Colonic mucosa (tissue), 4 donors: ENCODE results near the gene FCMR. TPM values are rescaled to one million over a fixed set of nuclear protein-coding genes. Genes with fewer than 3 reads are reported as not detected.

ENCODE experiments used
- DNase-seq: peaks from one replicate; pipeline ENCODE4 v3.0.0-alpha.2; 2020
- H3K27ac ChIP-seq: fragments of 200-600 bp; one replicate; pipeline ENCODE4 v1.8.0; 2021
- H3K27me3 ChIP-seq: fragments of 200-600 bp; one replicate; pipeline ENCODE4 v1.8.0; 2021
- H3K36me3 ChIP-seq: fragments of 200-600 bp; one replicate; pipeline ENCODE4 v1.8.0; 2021
- H3K4me1 ChIP-seq: fragments of 200-600 bp; one replicate; pipeline ENCODE4 v1.8.0; 2021; ENCODE audit warnings: mild to moderate bottlenecking
- H3K4me3 ChIP-seq: fragments of 200-600 bp; one replicate; pipeline ENCODE4 v1.8.0; 2021
- H3K9ac ChIP-seq, 2 donors: one replicate each; pipeline ENCODE4 v1.7.0; 2013; ENCODE audit warnings: control low read depth in 2 of 2, low read depth in 2 of 2, low read length in 2 of 2
- H3K9me3 ChIP-seq: fragments of 200-600 bp; one replicate; pipeline ENCODE4 v1.8.0; 2021
- intact Hi-C: fragments of 100-400 bp; cut with DNase I; formaldehyde crosslinking; loops from one replicate; pipeline ENCODE4 v1.14.1; 2022
- total RNA-seq, 2 donors: library from RNA; stranded (reverse); fragmentation: NEBNext Ultra II Directional in 1 of 2; extraction: Animal tissue kit (Norgen Biotek cat#: 25700) in 1 of 2; gene quantifications; one replicate each; pipeline ENCODE4 v1.2.1, GENCODE V29; 2021
- TF ChIP-seq, protein P1 (sequence below): fragments of 200-600 bp; IDR thresholded peaks from one replicate; pipeline ENCODE4 v1.8.0; 2022; ENCODE audit warnings: antibody characterized with exemption, mild to moderate bottlenecking
- donor health status: healthy.
- donor health status: DM: no; HTN: no; CAD: no.
- donor health status: DM: no; HTN: no; CAD: no.

Gene FCMR
- total RNA-seq, 2 donors from 2014 or later = 2.3 to 2.7 TPM

DNA sequence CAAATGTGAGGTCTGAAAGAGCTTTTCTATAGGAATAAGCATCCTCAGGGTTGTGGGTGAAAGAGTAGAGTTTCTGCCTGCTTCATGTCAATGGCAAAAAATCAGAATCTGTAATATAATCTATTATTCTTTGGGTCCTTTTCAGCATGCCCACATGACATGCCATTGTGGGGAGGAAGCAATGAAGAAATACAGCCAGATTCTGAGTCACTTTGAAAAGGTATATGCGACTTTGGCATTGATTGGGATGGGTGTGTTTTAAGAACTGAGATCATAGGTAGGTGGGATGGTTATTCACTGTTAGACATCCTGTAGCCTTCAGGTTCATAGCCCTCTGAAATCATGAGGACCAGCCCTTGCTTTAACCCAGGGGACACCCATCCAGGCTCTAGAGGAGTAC lies 54.5 kb downstream of the FCMR start:
- DNase-seq = no peak
- H3K4me1 ChIP-seq = no peaks in the 10 kb centered on the region
- intact Hi-C loops = loop anchor here (5.0 kb wide), 1 partner anchor 115 kb away; no protein-coding TSS in a partner anchor
- H3K9ac ChIP-seq = no peak overlapping the region
- no peaks in the 10 kb centered on the region for H3K36me3 ChIP-seq
- H3K27me3 ChIP-seq = no peaks in the 10 kb centered on the region
- TF ChIP-seq, protein P1, sequence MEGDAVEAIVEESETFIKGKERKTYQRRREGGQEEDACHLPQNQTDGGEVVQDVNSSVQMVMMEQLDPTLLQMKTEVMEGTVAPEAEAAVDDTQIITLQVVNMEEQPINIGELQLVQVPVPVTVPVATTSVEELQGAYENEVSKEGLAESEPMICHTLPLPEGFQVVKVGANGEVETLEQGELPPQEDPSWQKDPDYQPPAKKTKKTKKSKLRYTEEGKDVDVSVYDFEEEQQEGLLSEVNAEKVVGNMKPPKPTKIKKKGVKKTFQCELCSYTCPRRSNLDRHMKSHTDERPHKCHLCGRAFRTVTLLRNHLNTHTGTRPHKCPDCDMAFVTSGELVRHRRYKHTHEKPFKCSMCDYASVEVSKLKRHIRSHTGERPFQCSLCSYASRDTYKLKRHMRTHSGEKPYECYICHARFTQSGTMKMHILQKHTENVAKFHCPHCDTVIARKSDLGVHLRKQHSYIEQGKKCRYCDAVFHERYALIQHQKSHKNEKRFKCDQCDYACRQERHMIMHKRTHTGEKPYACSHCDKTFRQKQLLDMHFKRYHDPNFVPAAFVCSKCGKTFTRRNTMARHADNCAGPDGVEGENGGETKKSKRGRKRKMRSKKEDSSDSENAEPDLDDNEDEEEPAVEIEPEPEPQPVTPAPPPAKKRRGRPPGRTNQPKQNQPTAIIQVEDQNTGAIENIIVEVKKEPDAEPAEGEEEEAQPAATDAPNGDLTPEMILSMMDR = no peak
- H3K9me3 ChIP-seq = no peaks in the 10 kb centered on the region
- no peak overlapping the region for H3K27ac ChIP-seq
- no peak overlapping the region for H3K4me3 ChIP-seq

- H3K9ac ChIP-seq = no peak overlapping the region
- intact Hi-C loops = loop anchor here (5.0 kb wide), 1 partner anchor 116 kb away; no protein-coding TSS in a partner anchor
- no peak for DNase-seq
Observed at GRCh38 chr1:206866062-206866461, 55.7 kb downstream of the FCMR start.

DNA sequence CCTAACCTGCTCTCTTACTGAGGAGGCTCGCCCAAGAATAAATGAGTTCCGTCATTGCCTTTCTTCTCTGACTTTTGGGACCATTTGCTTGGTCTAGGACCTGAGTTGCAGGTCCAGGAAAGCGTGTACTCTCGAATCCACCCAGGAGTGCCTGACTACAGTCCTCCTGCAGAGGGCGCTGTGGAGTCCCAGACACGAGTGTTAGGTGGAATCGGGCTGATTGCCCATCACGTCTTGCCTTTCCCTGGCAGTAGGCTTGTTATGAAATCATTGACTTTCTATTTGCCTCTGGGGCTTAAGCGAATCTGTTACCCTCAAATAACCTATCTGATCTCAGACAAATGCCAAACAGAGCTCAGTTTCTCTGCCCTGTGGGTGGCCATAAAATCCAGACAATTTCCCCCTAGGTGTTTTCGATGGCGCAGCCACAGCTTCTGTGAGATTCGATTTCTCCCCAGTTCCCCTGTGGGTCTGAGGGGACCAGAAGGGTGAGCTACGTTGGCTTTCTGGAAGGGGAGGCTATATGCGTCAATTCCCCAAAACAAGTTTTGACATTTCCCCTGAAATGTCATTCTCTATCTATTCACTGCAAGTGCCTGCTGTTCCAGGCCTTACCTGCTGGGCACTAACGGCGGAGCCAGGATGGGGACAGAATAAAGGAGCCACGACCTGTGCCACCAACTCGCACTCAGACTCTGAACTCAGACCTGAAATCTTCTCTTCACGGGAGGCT lies 56.6 kb downstream of the FCMR start, which contains the start of gene IL20:
Gene IL20 (plus strand): TSS at position 685 of the 733 bp plus-strand sequence. CDS start 230 bp downstream, outside the sequence.
- Histone ChIP-seq H3K9me3 (no peaks in the 10 kb centered on the region), H3K27me3 (no peaks in the 10 kb centered on the region), H3K4me3 (no peak within 1 kb of the TSS), H3K27ac (no peak within 1 kb of the TSS), H3K4me1 (no peaks in the 10 kb centered on the region), H3K36me3 (no peaks in the 10 kb centered on the region), H3K9ac (no peak within 1 kb of the TSS)
- peak; percentile 83 for DNase-seq
- intact Hi-C loops = loop anchor here (5.0 kb wide), 3 partner anchors 42 to 127 kb away; no protein-coding TSS in a partner anchor
- TF ChIP-seq, protein P1 = peak; percentile 89

More at GRCh38 chr1:206866062-206866461, 55.7 kb downstream of the FCMR start:
- no peaks in the 10 kb centered on the region for H3K27me3 ChIP-seq
- no peaks in the 10 kb centered on the region for H3K36me3 ChIP-seq
- no peak overlapping the region for H3K4me3 ChIP-seq
- H3K9me3 ChIP-seq = no peaks in the 10 kb centered on the region
- H3K27ac ChIP-seq = no peak overlapping the region
- TF ChIP-seq, protein P1 = no peak
- H3K4me1 ChIP-seq = no peaks in the 10 kb centered on the region

- H3K27me3 ChIP-seq = no peaks in the 10 kb centered on the region
- TF ChIP-seq, protein P1 = no peak
- no peak for DNase-seq
- H3K9ac ChIP-seq = no peak overlapping the region
- intact Hi-C loops = loop anchor here (5.0 kb wide), 2 partner anchors 44 to 129 kb away; no protein-coding TSS in a partner anchor
- H3K4me3 ChIP-seq = no peak overlapping the region
- no peaks in the 10 kb centered on the region for H3K9me3 ChIP-seq
- H3K4me1 ChIP-seq = no peaks in the 10 kb centered on the region
- H3K27ac ChIP-seq = no peak overlapping the region
- H3K36me3 ChIP-seq = no peaks in the 10 kb centered on the region
Observed at GRCh38 chr1:206863266-206863665, 58.5 kb downstream of the FCMR start.

DNA sequence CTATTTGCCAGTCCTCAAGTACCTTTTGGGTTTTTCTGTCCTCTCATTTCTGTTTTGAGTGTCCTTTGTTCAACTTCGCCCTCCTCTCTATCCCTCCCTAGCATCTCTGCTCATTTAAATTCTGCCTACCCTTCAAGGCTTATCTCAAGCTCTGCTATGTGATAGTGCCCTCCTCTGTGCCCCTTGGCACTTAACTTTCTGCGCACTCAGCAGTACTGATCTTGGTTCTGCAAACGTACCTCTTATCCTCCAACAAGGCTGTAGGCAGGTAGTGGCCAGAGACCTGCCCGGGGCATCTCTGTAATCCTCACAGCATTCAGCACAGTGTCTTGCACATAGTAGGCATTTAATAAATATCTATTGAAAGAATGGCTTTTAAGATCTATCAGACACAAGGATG lies 61.6 kb downstream of the FCMR start:
- Histone ChIP-seq H3K9ac (no peak overlapping the region), H3K9me3 (no peaks in the 10 kb centered on the region), H3K36me3 (no peaks in the 10 kb centered on the region), H3K4me1 (no peaks in the 10 kb centered on the region), H3K4me3 (no peak overlapping the region), H3K27me3 (no peaks in the 10 kb centered on the region), H3K27ac (no peak overlapping the region)
- intact Hi-C loops = loop anchor here (5.0 kb wide), 2 partner anchors 47 to 132 kb away; no protein-coding TSS in a partner anchor
- no peak for DNase-seq
- TF ChIP-seq, protein P1 = no peak
